Sigmoid colon (tissue), 4 donors: ENCODE measurements around the gene BCAT1.

Experiments
- CTCF ChIP-seq, 4 experiments: fragments of 450-650 bp in 3 of 4; fragments of 200-600 bp in 1 of 4; IDR thresholded peaks; one replicate each; pipeline ENCODE4 v1.5.1; 2016 to 2019; ENCODE audit warnings: antibody characterized with exemption in 4 of 4, mild to moderate bottlenecking in 3 of 4, moderate library complexity in 2 of 4
- EP300 ChIP-seq, 4 donors: sonication (generic); formaldehyde crosslinking; IDR thresholded peaks; one replicate each; pipeline ENCODE4 v1.6.1; 2017; ENCODE audit warnings: antibody characterized with exemption in 4 of 4
- POLR2A ChIP-seq, 2 donors: fragments of 450-650 bp; IDR thresholded peaks; one replicate each; pipeline ENCODE4 v1.6.1; 2016; ENCODE audit warnings: antibody characterized with exemption in 2 of 2, mild to moderate bottlenecking in 2 of 2, moderate library complexity in 2 of 2
- POLR2AphosphoS5 ChIP-seq, 4 donors: sonication (generic); formaldehyde crosslinking; IDR thresholded peaks; one replicate each; pipeline ENCODE4 v1.6.1; 2017; ENCODE audit warnings: antibody characterized with exemption in 4 of 4

GRCh38 chr12:24854017-24854416 is 94.9 kb downstream of the BCAT1 start:
- no peak for TF ChIP-seq CTCF (IDR thresholded peaks at IDR 0.05)
- TF ChIP-seq EP300 (IDR thresholded peaks at IDR 0.05): no peak
- no peak for TF ChIP-seq POLR2AphosphoS5 (IDR thresholded peaks at IDR 0.05)
- no peak for TF ChIP-seq POLR2A (IDR thresholded peaks at IDR 0.05)
